SK-N-SH treated with all-trans-retinoic acid at 6 μM for 48 hours (cell line): ENCODE measurements around the gene TDO2.

Source experiments
- OSR1 ChIP-seq: fragments of 250-450 bp; sonication (Bioruptor Pico); IDR thresholded peaks from 2 replicates; pipeline ENCODE4 v1.8.0; 2022; ENCODE audit warnings: moderate library complexity, mild to moderate bottlenecking, inconsistent platforms
- POU6F1 ChIP-seq: fragments of 250-450 bp; sonication (Bioruptor Pico); IDR thresholded peaks from 2 replicates; pipeline ENCODE4 v1.8.0; 2021; ENCODE audit warnings: low read depth, mild to moderate bottlenecking, moderate library complexity, borderline replicate concordance

- TF ChIP-seq POU6F1 (CRISPR knock-in tag), result no peak
- no peak for TF ChIP-seq OSR1 (CRISPR knock-in tag)
Measured at GRCh38 chr4:155899891-155900290, 3.6 kb upstream of the TDO2 start.
